Measurements from ENCODE around the gene FAM9C. TPM values are rescaled to one million over a fixed set of nuclear protein-coding genes. Genes with fewer than 3 reads are reported as not detected.

Gene FAM9C
- total RNA-seq, 4 donors from 2014 or later: not detected

- TF ChIP-seq POLR2A (IDR thresholded peaks at IDR 0.05): no peak
- TF ChIP-seq CTCF (IDR thresholded peaks at IDR 0.05): no peak
- DNase-seq (ENCODE audit: low spot score in 2 of 2): no peak
- WGBS, 2 donors: 66 to 70% methylated on average over 3 of the region's 3 CpGs
- intact Hi-C loops (cut with DNase I; ENCODE audit: low total_unique reads): no loop called here
- no peak overlapping the region for H3K4me3 ChIP-seq (ENCODE audit: low read depth, poor library complexity, severe bottlenecking)
Observed at GRCh38 chrX:13008851-13009250, 35.6 kb downstream of the FAM9C start.

- H3K4me3 ChIP-seq (ENCODE audit: low read depth, poor library complexity, severe bottlenecking): no peak overlapping the region
- WGBS, 2 donors: 32 to 44% methylated on average over 2 of the region's 2 CpGs
- no peak for DNase-seq (ENCODE audit: low spot score in 2 of 2)
- intact Hi-C loops (cut with DNase I; ENCODE audit: low total_unique reads): no loop called here
- TF ChIP-seq CTCF (IDR thresholded peaks at IDR 0.05) (no peak), POLR2A (IDR thresholded peaks at IDR 0.05) (no peak)
Observed at GRCh38 chrX:13008189-13008533, 36.3 kb downstream of the FAM9C start.

GRCh38 chrX:13007519-13008188 lies 36.8 kb downstream of the FAM9C start:
- 80 to 90% methylated on average over 2 of the region's 2 CpGs for WGBS, 2 donors
- no peak overlapping the region for H3K4me3 ChIP-seq (ENCODE audit: low read depth, poor library complexity, severe bottlenecking)
- no peak for TF ChIP-seq POLR2A (IDR thresholded peaks at IDR 0.05)
- TF ChIP-seq CTCF (IDR thresholded peaks at IDR 0.05): no peak
- intact Hi-C loops (cut with DNase I; ENCODE audit: low total_unique reads): no loop called here
- DNase-seq (ENCODE audit: low spot score in 2 of 2): no peak

- TF ChIP-seq POLR2A (IDR thresholded peaks at IDR 0.05) (no peak), CTCF (IDR thresholded peaks at IDR 0.05) (no peak)
- no peak for DNase-seq (ENCODE audit: low spot score in 2 of 2)
- intact Hi-C loops (cut with DNase I; ENCODE audit: low total_unique reads): no loop called here
- H3K4me3 ChIP-seq (ENCODE audit: low read depth, poor library complexity, severe bottlenecking): no peak overlapping the region
- WGBS, 2 donors: 41 to 53% methylated on average over 9 of the region's 9 CpGs
Observed at GRCh38 chrX:13005661-13006473, 38.6 kb downstream of the FAM9C start.

GRCh38 chrX:13001961-13002671 lies 42.3 kb downstream of the FAM9C start:
- intact Hi-C loops (cut with DNase I; ENCODE audit: low total_unique reads): no loop called here
- DNase-seq (ENCODE audit: low spot score in 2 of 2): no peak
- 71 to 75% methylated on average over 4 of the region's 4 CpGs for WGBS, 2 donors
- no peak for TF ChIP-seq POLR2A (IDR thresholded peaks at IDR 0.05)
- TF ChIP-seq CTCF (IDR thresholded peaks at IDR 0.05): no peak
- no peak overlapping the region for H3K4me3 ChIP-seq (ENCODE audit: low read depth, poor library complexity, severe bottlenecking)
